GM19468 (cell line): Measurements from ENCODE around the gene ADCY5.

ENCODE experiments used
- ATAC-seq: cut with Tn5 transposase; IDR thresholded peaks from one replicate; pipeline ENCODE4 v1.9.1; 2021; ENCODE audit warnings: mild to moderate bottlenecking, moderate library complexity, moderate number of reproducible peaks; ENCODE audit not compliant: unreplicated experiment; ENCODE audit errors: extremely low read depth

The ADCY5 gene

GRCh38 chr3:123333401-123333800 lies 115.5 kb downstream of the ADCY5 start:
- ATAC-seq, result no peak

- no peak for ATAC-seq
These were observed 116.7 kb downstream of the ADCY5 start for GRCh38 chr3:123332124-123332641.

DNA sequence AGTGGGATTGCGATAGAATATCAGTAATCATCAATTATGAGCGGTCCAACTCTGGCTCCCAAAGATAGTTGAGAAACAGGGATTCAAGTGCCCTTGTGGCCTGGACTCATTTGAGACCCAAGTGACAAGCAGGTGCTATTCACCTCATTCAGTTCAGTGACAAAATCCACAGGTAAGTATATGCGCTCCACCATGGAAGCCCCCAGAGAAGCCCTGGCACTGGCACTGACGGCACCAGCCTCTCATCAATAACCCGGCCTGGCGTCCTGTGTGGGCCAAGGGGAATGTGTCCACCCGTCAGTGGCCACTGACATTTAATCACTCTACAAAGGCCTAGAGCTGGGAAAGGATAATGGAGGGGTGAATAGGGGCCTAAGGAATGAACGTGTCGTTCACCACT lies 117.2 kb downstream of the ADCY5 start:
- ATAC-seq, result no peak

- no peak for ATAC-seq
These were observed 117.9 kb downstream of the ADCY5 start for GRCh38 chr3:123331006-123331405.

- ATAC-seq, result no peak
These were observed 118.4 kb downstream of the ADCY5 start for GRCh38 chr3:123330441-123330991.

- ATAC-seq, result no peak
These were observed 119.1 kb downstream of the ADCY5 start for GRCh38 chr3:123329636-123330340.

DNA sequence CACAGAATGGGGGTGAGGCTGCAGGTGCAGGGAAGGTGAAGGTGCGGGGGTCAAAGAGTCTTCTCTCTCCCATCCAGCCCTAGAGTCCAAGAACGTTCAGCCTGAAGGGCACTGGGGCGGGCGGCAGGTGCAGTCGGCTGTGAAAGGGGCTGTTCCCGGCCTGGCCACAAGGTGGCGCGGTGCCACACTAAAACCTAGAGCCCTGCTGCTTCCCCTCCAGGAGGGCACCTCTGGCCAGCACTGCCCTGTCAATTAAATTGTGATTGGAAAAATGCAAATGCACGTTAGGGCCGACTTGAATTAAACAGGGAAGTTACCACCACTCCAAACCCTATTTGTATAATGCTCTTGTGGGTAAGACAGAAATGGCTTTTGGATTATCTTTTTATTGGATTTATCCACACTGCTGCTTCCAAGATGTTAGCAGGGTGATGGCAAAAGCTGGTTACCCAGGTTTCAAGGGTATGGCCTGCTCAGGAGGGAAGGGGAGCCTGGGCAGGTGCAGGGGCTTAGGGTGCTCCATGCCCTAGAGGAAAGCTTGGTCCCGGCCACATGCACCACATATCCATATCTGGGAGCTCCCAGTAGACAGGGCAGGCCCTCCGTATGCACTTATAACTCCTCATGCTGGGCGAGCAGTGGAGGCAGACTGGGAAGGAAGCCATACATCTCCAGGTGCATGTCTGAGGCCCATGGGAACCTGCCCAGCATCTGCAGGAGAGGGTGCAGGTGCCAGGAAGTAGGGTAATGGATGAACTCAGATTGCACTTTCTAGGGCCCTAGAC lies 119.8 kb downstream of the ADCY5 start:
- no peak for ATAC-seq

- no peak for ATAC-seq
These were observed 120.7 kb downstream of the ADCY5 start for GRCh38 chr3:123327956-123328850.

DNA sequence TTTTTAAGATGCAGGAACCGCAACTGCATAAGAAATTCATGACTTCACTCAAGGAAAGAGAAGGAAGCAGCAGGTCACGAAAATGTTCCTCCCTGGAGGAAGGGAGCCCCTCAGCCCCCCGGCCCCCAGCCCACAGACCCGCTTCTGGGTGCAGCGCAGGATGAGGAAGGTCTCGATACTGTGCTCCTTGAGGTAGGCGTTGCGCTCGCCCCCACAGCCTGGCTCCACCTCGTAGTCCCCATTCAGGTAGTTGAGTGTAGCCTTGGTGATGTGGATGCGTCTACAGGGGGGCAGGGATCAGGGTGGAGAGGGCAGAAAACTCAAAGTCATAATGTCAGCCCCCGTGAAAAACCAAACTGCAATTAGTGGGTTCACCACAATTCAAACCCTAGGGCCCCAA lies 121.4 kb downstream of the ADCY5 start:
- no peak for ATAC-seq

GRCh38 chr3:123326531-123326930 lies 122.4 kb downstream of the ADCY5 start:
- ATAC-seq, result no peak

DNA sequence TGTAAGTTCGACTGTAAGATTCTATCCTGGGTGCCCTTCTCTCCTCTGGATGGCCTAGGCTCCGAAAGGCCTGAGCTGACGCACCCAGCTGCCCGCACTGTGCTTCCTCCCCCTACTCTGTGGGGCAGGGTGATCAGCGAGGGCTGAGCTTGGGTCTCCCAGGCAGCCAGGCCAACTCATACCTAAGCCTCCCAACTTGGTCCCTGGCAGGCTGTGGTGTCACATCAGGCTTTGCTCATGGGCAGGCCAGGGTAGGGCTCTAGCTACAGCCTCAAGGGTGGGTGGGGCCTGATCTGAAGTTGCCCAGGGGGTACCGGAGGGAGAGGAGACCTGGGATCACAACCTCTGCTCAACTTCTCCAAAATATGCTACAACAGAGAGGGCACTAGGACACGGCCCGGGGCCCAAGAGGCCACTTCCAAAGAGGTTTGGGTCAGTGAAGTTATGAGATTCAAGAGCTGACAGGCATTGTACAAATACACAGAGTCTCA lies 123.1 kb downstream of the ADCY5 start:
- ATAC-seq, result no peak

GRCh38 chr3:123324880-123325765 lies 123.8 kb downstream of the ADCY5 start:
- no peak for ATAC-seq

- no peak for ATAC-seq
These were observed 125.1 kb downstream of the ADCY5 start for GRCh38 chr3:123323781-123324180.

- ATAC-seq, result no peak
These were observed 126.0 kb downstream of the ADCY5 start for GRCh38 chr3:123322866-123323265.

DNA sequence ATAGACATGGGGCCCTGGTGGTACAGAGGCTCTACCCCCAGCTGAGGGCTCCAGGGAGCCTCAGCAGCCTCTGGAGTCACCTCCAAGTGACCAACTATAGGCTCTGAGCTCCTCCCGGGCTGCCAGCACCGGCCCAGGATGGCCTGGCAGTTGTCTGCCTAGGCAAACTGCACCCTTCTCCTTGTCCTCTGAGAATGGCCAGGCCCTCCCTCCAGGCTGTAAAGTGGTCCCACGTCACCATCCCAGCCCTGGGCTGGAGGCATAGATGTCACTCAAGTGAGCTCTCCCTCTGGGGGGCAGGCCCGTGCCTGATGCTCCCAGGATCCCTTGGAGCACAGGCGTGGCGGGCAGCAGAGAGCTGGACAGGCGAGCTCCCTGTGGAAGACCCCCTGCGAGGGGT lies 127.1 kb downstream of the ADCY5 start:
- ATAC-seq, result no peak

DNA sequence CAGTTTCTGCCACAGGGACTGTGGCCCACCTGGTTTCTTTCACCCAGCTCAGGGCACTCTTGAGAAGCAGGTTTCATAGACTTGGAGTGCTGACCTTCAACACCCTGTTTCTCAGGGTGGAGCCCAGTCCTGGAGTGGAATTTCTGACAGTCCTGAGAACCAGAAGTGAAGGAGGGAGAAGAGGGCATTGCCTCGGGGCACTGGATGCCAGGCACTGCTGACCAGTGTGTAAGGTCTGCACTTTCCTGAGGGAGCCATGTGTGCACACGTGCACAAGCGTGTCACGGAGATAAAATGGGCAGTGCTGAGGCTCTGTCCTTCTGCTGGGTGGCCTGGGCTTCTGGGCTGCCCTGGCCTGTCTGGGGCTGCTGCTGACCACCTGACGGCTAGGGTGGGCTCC lies 128.7 kb downstream of the ADCY5 start:
- no peak for ATAC-seq

- ATAC-seq, result no peak
These were observed 129.1 kb downstream of the ADCY5 start for GRCh38 chr3:123319760-123320159.

- no peak for ATAC-seq
These were observed 130.5 kb downstream of the ADCY5 start for GRCh38 chr3:123318374-123318773.

GRCh38 chr3:123317716-123318115 lies 131.2 kb downstream of the ADCY5 start:
- ATAC-seq, result no peak
